ENCODE data around the gene ACSS3. TPM values are rescaled to one million over a fixed set of nuclear protein-coding genes. Genes with fewer than 3 reads are reported as not detected.
"Not testable (repeated sequence)": the region's sequence is repeated elsewhere in the genome, so short reads cannot be mapped to it uniquely, and the experiment has no call there.

The ACSS3 gene
- total RNA-seq, 1 experiment from 2014 or later: not detected

DNA sequence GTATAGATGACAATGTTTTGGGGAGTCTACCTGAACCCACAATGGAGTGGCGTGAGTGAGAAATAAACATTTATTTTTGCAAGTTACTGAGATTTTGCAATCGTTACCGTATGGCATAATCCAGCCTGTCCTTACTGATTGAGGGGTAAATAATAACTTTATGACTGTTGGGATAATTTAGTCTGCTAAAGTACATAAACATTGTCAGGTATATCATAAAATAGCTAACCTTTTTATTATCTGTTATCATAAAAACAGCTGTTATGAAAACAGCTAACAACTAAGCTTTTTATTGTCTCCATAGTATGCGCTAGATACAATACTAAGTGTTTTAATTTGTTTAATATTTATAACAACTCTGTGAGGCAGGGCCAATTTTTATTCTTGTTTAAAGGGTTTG lies 10.3 kb downstream of the ACSS3 start:
- in situ Hi-C loops (cut with HindIII; ENCODE audit: low sequenced_read_pairs): no loop called here
- no peak for DNase-seq (ENCODE audit: low spot score)

DNA sequence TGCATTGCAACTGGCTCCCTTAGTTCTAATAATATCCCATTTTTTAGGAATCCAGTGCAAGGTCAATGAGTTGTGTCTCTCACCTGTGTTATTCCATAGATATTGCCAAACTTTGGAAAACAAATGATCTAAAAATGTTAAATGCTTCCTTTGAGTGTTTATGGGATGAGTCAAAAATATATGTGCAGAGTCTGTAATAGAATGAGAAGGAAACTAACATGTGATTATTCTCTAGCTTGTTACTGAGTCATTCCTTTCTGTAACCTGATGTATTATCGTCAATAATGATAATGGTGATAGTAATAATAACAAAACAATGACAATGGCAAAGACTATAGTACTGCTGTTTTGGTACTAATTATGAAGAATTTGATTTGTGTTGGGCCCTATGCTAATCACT lies 11.5 kb downstream of the ACSS3 start:
- DNase-seq (ENCODE audit: low spot score): no peak
- in situ Hi-C loops (cut with HindIII; ENCODE audit: low sequenced_read_pairs): no loop called here

DNA sequence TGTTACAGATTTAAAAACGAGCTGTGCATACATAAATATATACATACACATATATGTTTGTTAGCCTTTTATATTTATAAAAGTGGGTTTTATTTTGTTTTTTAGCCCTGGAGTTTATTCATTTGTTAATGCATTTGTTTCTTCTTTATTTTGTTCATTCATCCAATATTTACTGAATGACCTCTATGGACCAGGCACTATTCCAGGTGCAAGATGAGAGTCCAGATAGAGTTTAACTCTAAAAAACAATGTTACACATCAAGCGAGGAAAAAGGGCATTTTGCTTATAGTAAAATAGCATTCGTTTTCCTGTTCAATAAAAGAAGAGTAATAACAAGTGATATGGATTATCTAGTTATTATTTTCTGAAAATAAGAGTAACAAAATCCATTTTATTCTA lies 14.2 kb downstream of the ACSS3 start:
- in situ Hi-C loops (cut with HindIII; ENCODE audit: low sequenced_read_pairs): no loop called here
- DNase-seq (ENCODE audit: low spot score): no peak

DNA sequence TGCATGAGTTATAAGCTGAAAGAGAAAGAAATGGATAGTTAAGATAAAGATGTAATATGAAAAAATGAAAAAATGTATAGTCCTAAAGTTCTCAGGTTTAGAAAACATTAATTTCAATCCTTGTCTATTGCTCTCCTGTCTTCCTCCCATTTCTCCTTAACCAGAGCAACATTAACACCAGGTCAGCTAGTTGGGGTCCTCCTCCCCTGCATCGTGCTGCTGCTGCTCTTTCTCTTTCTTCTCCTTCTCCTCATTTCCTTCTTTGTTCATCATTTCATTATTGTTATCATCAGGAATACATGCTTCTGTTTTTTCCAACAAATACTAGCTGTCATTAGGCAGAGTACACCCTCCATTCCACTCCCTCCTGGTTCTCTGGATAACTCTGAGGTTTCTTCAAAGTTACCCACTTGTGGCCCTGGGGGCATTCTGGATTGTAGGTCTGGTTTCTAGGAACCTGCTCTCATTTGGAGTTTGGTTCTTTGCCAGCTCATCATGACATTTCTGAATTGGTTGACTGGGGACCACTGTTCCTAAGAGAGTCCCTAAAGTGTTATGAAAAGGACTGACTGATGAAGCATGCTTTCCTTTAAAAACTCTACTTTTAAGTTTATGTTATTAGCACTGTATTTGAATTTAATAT lies 17.0 kb downstream of the ACSS3 start:
- DNase-seq (ENCODE audit: low spot score): no peak
- in situ Hi-C loops (cut with HindIII; ENCODE audit: low sequenced_read_pairs): no loop called here

DNA sequence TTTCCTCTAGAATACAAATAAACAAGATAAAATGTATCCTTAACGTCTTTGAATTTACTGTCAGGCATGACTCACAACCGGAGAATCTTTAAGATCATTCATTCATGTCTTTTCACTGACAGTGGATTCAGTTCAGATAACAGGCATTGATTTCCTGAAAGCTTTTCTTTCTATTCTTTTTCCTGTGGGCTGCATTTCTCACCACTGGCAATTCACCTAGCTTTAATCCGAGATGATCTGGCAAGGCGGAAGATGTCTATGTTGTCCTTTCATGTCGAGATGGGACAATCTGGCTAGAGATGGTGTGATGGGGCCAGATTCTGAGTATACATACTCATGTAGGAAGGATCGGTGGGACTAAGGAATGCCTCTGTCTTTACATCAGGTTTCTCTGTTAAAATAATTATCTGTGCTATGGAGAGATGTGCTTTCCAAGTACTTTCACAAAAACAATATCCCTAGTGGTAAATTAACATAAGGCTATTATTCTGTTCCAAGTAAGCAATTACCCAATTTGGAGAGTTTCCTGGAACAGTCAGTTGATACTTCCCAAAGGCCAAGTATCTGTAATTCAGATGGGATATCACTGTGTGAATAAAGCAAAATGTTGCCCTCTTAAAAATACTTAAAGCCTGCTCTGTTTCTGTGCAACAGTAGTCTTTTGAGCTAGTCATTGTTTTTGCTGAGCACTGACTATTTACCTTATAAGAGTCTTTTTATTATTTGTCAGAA lies 17.8 kb downstream of the ACSS3 start:
- in situ Hi-C loops (cut with HindIII; ENCODE audit: low sequenced_read_pairs): no loop called here
- peak; percentile 52 for DNase-seq (ENCODE audit: low spot score)

- DNase-seq (ENCODE audit: low spot score): no peak
- in situ Hi-C loops (cut with HindIII; ENCODE audit: low sequenced_read_pairs): no loop called here
Observed at GRCh38 chr12:81105687-81106086, 27.8 kb downstream of the ACSS3 start.

DNA sequence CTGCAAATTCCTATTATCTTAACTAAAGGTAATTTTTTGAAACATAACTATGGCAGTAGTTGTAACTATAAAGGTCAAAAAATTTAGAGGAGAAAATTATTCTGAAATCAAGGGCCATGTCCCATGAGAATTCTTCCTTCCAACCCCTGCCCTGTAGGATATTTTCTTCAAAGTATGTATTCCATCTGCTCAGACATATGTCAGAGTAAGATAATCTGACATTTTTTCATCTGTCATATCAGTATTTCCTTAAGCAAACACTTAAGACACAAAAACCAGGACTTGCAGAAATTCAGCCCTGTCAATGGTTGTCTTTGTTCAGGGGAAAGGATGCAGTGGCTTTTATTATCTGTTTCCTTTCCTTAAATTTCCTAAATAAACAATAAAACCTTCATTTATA lies 36.3 kb downstream of the ACSS3 start:
- no peak for DNase-seq (ENCODE audit: low spot score)
- in situ Hi-C loops (cut with HindIII; ENCODE audit: low sequenced_read_pairs): no loop called here

DNA sequence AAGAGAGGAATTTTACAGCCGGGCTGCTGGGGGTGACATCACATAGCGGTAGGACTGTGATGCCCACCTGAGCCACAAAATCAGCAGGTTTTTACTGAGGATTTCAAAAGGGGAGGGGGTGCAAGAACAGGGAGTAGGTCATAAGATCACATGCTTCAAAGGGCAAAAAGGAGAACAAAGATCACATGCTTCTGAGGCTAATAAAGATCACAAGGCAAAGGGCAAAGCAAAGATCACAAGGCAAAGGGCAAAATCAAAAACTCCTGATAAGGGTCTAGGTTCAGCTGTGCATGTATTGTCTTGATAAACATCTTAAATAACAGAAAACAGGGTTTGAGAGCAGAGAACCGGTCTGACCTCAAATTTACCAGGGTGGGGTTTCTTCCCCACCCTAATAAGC lies 41.2 kb downstream of the ACSS3 start:
- DNase-seq (ENCODE audit: low spot score); in situ Hi-C loops (cut with HindIII; ENCODE audit: low sequenced_read_pairs): not testable (repeated sequence)

DNA sequence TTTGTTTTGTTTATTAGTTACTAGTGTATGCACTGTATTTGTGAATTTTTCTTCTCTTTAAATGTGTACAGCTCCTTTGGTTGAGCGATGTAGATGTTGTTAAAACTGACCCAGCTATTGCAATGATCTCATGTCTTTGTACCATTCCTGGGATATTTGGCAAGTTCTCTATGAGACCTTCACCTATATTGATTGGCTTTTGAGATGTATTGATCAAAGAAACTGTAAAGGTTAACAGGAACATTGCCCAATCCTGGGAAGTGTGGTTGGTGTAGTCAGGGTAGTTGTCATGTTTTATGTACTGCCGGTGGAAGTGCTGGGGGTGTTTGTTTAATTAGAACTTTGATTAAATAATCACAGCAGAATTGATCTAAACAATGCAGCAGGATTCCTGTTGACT lies 43.1 kb downstream of the ACSS3 start:
- in situ Hi-C loops (cut with HindIII; ENCODE audit: low sequenced_read_pairs): no loop called here
- DNase-seq (ENCODE audit: low spot score): no peak

DNA sequence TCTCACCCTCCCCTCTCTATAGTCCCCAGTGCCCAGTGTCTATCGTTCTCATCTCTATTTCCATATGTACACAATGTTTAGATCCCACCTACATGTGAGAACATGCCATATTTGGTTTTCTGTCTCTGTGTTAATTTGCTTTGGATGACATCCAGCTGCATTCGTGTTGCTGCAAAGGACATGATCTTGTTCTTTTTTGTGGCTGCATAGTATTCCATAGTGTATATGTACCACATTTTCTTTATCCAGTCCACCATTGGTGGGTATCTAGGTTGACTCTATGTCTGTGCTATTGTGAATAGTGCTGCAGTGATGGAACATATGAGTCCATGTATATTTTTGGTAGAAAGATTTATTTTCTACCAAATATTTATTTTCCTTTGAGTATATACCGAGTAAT lies 45.7 kb downstream of the ACSS3 start:
- in situ Hi-C loops (cut with HindIII; ENCODE audit: low sequenced_read_pairs): no loop called here
- DNase-seq (ENCODE audit: low spot score): no peak

- in situ Hi-C loops (cut with HindIII; ENCODE audit: low sequenced_read_pairs): no loop called here
- no peak for DNase-seq (ENCODE audit: low spot score)
Observed at GRCh38 chr12:81125691-81126090, 47.8 kb downstream of the ACSS3 start.

DNA sequence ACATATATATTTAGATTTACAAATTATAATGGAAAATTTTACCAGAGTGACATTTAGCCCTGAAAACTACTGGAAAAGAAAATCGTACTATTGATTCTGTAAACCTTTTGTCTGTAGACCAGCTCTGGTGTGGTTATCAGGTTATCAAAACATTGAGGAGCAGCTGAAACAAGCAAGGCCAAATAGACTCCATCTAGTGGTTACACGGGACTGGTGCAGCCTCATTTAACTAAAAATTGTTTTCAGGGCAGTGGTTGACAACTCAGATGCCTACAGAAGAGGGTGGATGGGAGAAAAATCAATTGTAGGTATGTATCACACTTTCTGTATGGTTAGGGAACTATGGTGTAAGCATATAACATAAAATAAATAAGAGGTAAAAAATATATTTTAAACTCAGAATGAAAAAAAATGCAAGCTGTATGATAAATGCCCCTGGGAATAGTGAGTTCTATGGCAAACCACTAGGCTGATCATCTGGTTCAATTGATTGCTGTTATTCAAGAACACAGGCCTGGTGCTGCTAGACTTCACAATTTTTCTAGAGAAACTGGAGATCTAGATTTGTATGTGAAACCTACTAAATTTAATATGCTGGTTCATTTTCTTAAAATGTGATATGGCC lies 51.2 kb downstream of the ACSS3 start:
- peak; percentile 40 for DNase-seq (ENCODE audit: low spot score)
- in situ Hi-C loops (cut with HindIII; ENCODE audit: low sequenced_read_pairs): no loop called here

GRCh38 chr12:81136519-81136918 lies 58.6 kb downstream of the ACSS3 start:
- in situ Hi-C loops (cut with HindIII; ENCODE audit: low sequenced_read_pairs): no loop called here
- DNase-seq (ENCODE audit: low spot score): no peak

DNA sequence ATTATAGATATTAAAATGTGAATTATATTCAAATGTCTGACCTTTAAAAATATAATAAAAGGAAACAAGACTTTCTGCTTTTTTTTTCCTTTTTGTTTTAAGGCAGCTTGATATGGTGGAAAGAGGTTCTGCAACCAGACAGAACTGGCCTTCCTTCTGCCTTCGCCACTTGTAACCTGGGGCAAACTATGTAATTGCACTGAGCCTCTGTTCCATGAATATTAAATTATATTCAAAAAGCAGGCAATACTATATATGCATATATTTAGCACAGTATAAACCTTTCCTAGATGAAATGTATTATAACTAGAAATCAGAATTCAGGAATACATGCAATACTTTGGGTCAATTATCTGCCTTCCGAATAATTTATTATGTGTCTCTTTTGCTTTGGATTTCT lies 59.9 kb downstream of the ACSS3 start:
- DNase-seq (ENCODE audit: low spot score): no peak
- in situ Hi-C loops (cut with HindIII; ENCODE audit: low sequenced_read_pairs): no loop called here

GRCh38 chr12:81141217-81141616 lies 63.3 kb downstream of the ACSS3 start:
- no peak for DNase-seq (ENCODE audit: low spot score)
- in situ Hi-C loops (cut with HindIII; ENCODE audit: low sequenced_read_pairs): no loop called here

GRCh38 chr12:81143057-81143456 lies 65.2 kb downstream of the ACSS3 start:
- in situ Hi-C loops (cut with HindIII; ENCODE audit: low sequenced_read_pairs): no loop called here
- DNase-seq (ENCODE audit: low spot score): no peak

DNA sequence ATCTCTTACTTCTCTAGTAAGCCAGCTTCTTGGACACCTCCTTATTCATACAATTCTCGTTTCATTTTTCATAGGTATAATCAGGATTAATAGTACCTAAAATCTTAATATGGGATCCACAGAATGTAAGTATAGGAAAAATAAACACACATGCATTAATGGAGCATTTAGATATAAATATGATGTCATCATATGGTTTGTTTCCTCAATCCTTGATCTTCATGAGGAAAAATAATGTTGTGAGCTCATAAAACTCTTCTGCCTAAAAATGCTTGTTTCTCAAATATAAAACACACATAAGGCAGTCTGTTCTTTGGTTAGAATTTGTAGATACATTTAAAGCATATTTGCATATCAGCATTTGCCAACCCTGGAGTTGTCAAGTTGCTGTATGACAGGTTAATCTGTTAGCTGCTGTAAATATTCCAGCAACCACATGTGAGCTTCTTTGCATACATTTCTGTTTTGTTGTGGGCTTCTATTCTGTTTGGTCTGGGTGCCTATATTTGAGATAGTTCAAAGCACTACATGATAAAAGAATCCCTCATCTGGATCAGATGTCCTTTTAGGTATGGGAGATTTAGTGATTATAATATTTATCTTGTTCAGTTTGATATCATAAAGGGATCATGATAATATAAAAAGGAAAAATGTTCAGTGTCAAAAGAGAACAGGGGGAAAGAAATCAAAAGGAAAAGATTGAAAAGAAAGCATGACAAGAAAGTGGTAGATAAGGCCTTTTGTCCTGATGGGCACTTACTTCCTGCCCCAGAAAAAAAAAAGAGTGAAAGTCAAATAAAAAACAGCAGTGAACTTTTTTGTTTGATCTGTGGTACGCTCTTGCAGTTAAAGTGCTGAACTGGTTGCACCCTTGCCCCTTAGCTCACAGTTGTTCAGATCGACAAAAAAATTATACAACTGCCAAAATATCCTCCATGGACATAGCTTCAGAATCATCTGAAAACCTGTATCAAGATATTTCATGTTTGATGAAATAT lies 68.6 kb downstream of the ACSS3 start:
- no peak for DNase-seq (ENCODE audit: low spot score)
- in situ Hi-C loops (cut with HindIII; ENCODE audit: low sequenced_read_pairs): no loop called here

DNA sequence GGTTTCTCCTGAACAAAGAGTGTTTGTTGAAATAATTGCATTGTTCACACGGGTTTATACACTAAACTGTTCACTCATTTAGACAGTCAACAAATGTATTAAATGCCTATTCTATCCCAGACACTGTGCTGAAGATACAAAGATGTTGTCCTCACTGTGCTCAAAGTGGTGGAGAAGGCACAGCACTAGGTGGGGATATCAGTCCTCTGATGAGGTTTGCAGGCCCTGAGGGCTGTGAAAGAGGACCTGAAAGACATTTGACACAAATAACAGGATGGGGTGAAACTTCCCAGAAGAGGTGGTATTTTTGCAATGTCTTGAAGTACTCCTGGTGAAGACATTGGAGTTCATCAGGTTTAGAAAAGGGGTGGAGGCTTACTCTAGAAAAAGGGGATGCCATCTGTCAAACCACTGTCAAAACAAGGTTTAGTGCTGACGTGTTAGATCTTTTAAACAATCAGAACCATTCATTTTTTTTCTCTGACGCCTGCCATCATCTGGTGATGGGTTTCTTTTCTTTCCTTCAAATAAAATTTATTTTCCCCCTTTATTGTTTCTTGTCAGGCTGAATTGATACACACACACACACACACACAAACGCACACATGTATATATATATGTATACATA lies 69.5 kb downstream of the ACSS3 start:
- in situ Hi-C loops (cut with HindIII; ENCODE audit: low sequenced_read_pairs): no loop called here

GRCh38 chr12:81150382-81150781 lies 72.5 kb downstream of the ACSS3 start:
- in situ Hi-C loops (cut with HindIII; ENCODE audit: low sequenced_read_pairs): no loop called here

More for the DNA sequence above, 69.5 kb downstream of the ACSS3 start:
- no peak for DNase-seq (ENCODE audit: low spot score)

More at GRCh38 chr12:81150382-81150781, 72.5 kb downstream of the ACSS3 start:
- no peak for DNase-seq (ENCODE audit: low spot score)
